A549 (cell line): ENCODE data around the gene SPECC1L. TPM values are rescaled to one million over a fixed set of nuclear protein-coding genes. Genes with fewer than 3 reads are reported as not detected.

Experiments
- ATAC-seq, 2 experiments: fragments of 200-7000 bp in 1 of 2; fragments of >200 bp in 1 of 2; cut with Nextera tagmentation in 1 of 2; cut with Tn5 transposase in 1 of 2; 3 replicates each; pipeline versions ENCODE4 v1.8.0 to v1.9.1; 2018 to 2020; ENCODE audit warnings: mild to moderate bottlenecking in 1 of 2, moderate library complexity in 1 of 2
- CTCF ChIA-PET: fragments of 300-600 bp; sonication (Branson Sonifier 250); formaldehyde crosslinking; extraction: SDS; loops from one replicate; lab custom pipeline; 2021; ENCODE audit warnings: antibody characterized with exemption, inconsistent platforms; lab: Yijun Ruan, JAX
- POLR2A ChIA-PET: fragments of 350-600 bp; formaldehyde crosslinking; extraction: SDS; loops from one replicate; lab custom pipeline; 2021; ENCODE audit warnings: antibody characterized with exemption, inconsistent platforms; lab: Yijun Ruan, JAX
- DNase-seq, 2 experiments: peaks; one replicate each; pipeline versions ENCODE4 v3.0.0 to v3.0.0-alpha.2; 2011 to 2016; ENCODE audit warnings: low read depth in 1 of 2, low spot score in 1 of 2
- FAIRE-seq: peaks from 2 replicates; lab custom pipeline; 2011; peaks lifted over from hg19 to GRCh38; lab: Jason Lieb, UNC
- H3K27ac ChIP-seq, 2 experiments: fragments of >200 bp; sonication (Bioruptor Twin); formaldehyde crosslinking; 3 replicates each; pipeline ENCODE4 v1.5.1; 2016 to 2017
- H3K4me1 ChIP-seq: fragments of >200 bp; sonication (Bioruptor Twin); formaldehyde crosslinking; 3 replicates; pipeline ENCODE4 v1.6.1; 2016
- H3K4me2 ChIP-seq: fragments of >200 bp; sonication (Bioruptor Twin); formaldehyde crosslinking; 3 replicates; pipeline ENCODE4 v1.6.1; 2016
- H3K4me3 ChIP-seq: fragments of >200 bp; sonication (Bioruptor Twin); formaldehyde crosslinking; 3 replicates; pipeline ENCODE4 v1.5.1; 2016
- H3K9me3 ChIP-seq: fragments of >200 bp; sonication (Bioruptor Twin); formaldehyde crosslinking; 3 replicates; pipeline ENCODE4 v1.6.1; 2016
- BCL3 ChIP-seq: fragments of >200 bp; sonication (Bioruptor Twin); formaldehyde crosslinking; IDR thresholded peaks from 3 replicates; pipeline ENCODE4 v1.6.1; 2016
- CBX8 ChIP-seq: fragments of 200-600 bp; sonication (generic); IDR thresholded peaks from 2 replicates; pipeline ENCODE4 v1.6.1; 2016
- CHD2 ChIP-seq: fragments of 150-350 bp; IDR thresholded peaks from 2 replicates; pipeline ENCODE4 v1.6.1; 2014; ENCODE audit warnings: low read length; ENCODE audit not compliant: partially characterized antibody
- EHF ChIP-seq: fragments of 250-450 bp; sonication (Bioruptor Pico); IDR thresholded peaks from 2 replicates; pipeline ENCODE4 v1.5.0; 2020; ENCODE audit warnings: mild to moderate bottlenecking
- EHMT2 ChIP-seq: fragments of 200-600 bp; sonication (generic); IDR thresholded peaks from 2 replicates; pipeline ENCODE4 v1.6.1; 2016; ENCODE audit warnings: antibody characterized with exemption, low read depth, mild to moderate bottlenecking, moderate library complexity
- EP300 ChIP-seq, 2 experiments: fragments of >200 bp; sonication (Bioruptor Twin); formaldehyde crosslinking; IDR thresholded peaks; 2 replicates in 1 of 2; 3 replicates in 1 of 2; pipeline ENCODE4 v1.6.1; 2016 to 2017
- FOSL2 ChIP-seq, 2 experiments: fragments of 450-650 bp in 1 of 2; fragments of >200 bp in 1 of 2; sonication (Bioruptor Twin) in 1 of 2; formaldehyde crosslinking; IDR thresholded peaks; 2 replicates each; pipeline versions ENCODE4 v1.5.0 to v1.6.1; 2016 to 2020; ENCODE audit warnings: mild to moderate bottlenecking in 1 of 2, moderate library complexity in 1 of 2
- GATA3 ChIP-seq: IDR thresholded peaks from 2 replicates; pipeline ENCODE4 v1.6.1; 2012; ENCODE audit warnings: borderline replicate concordance
- HOXA7 ChIP-seq: fragments of 250-450 bp; sonication (Bioruptor Pico); IDR thresholded peaks from 2 replicates; pipeline ENCODE4 v1.5.0; 2020; ENCODE audit warnings: mild to moderate bottlenecking, moderate library complexity
- HOXB13 ChIP-seq: fragments of 250-450 bp; sonication (Bioruptor Pico); IDR thresholded peaks from 2 replicates; pipeline ENCODE4 v1.5.0; 2020; ENCODE audit warnings: low read depth, mild to moderate bottlenecking, moderate library complexity
- JUN ChIP-seq, 2 experiments: fragments of >200 bp; sonication (Bioruptor Twin); formaldehyde crosslinking; IDR thresholded peaks; 2 replicates in 1 of 2; 3 replicates in 1 of 2; pipeline ENCODE4 v1.6.1; 2016 to 2017
- JUNB ChIP-seq: fragments of >200 bp; sonication (Bioruptor Twin); formaldehyde crosslinking; IDR thresholded peaks from 2 replicates; pipeline ENCODE4 v1.6.1; 2016
- MAFK ChIP-seq: fragments of 450-650 bp; IDR thresholded peaks from 2 replicates; pipeline ENCODE4 v1.6.1; 2014; ENCODE audit not compliant: partially characterized antibody
- NFE2L2 ChIP-seq: fragments of 150-350 bp; conservative IDR thresholded peaks from 2 replicates; pipeline ENCODE4 v1.6.1; 2014; ENCODE audit warnings: low read length
- NPAS2 ChIP-seq: fragments of 250-450 bp; sonication (Bioruptor Pico); IDR thresholded peaks from 2 replicates; pipeline ENCODE4 v1.8.0; 2022; ENCODE audit warnings: mild to moderate bottlenecking, moderate library complexity, borderline replicate concordance
- PBX3 ChIP-seq: IDR thresholded peaks from 2 replicates; pipeline ENCODE4 v1.6.1; 2012
- RARB ChIP-seq: fragments of 250-450 bp; sonication (Bioruptor Pico); IDR thresholded peaks from 2 replicates; pipeline ENCODE4 v1.8.0; 2021; ENCODE audit warnings: mild to moderate bottlenecking, moderate library complexity
- RCOR1 ChIP-seq: fragments of 150-350 bp; IDR thresholded peaks from 2 replicates; pipeline ENCODE4 v1.6.1; 2014; ENCODE audit warnings: antibody characterized with exemption, low read length, low read depth
- SMC3 ChIP-seq: fragments of >200 bp; sonication (Bioruptor Twin); formaldehyde crosslinking; IDR thresholded peaks from 3 replicates; pipeline ENCODE4 v1.6.1; 2018; ENCODE audit warnings: inconsistent platforms
- TP53 ChIP-seq: fragments of 250-450 bp; sonication (Bioruptor Pico); IDR thresholded peaks from 2 replicates; pipeline ENCODE4 v1.5.0; 2021; ENCODE audit warnings: mild to moderate bottlenecking, moderate library complexity
- ZC3H11A ChIP-seq: fragments of 450-650 bp; IDR thresholded peaks from 2 replicates; pipeline ENCODE4 v1.6.1; 2014; ENCODE audit warnings: antibody characterized with exemption, mild to moderate bottlenecking
- ZNF302 ChIP-seq: fragments of 250-450 bp; sonication (Bioruptor Pico); IDR thresholded peaks from 2 replicates; pipeline ENCODE4 v1.9.0; 2021; ENCODE audit warnings: inconsistent platforms, mild to moderate bottlenecking, moderate library complexity
- WGBS: methylation state at CpG from one replicate; pipeline ENCODE4 v1.1.6; 2017; ENCODE audit errors: missing lambda C conversion rate; 5-methylcytosine and 5-hydroxymethylcytosine counted together
- polyA plus RNA-seq, 4 experiments: library from polyadenylated mRNA; depleted of rRNA in 3 of 4; stranded (reverse); fragments of >200 nt; fragmentation: RNase III in 1 of 4; extraction: RNeasy Plus Mini Kit Qiagen cat#74134 plus additional on column Dnase treatment in 1 of 4; gene quantifications; 2 replicates in 3 of 4; 3 replicates in 1 of 4; pipeline ENCODE4 v1.2.3, GENCODE V29; 2011 to 2017

SPECC1L gene
- polyA plus RNA-seq, 2 of the 4 experiments (the other 2 are of a cell fraction): 14.8 to 25.2 TPM

- no peak overlapping the region for H3K4me2 ChIP-seq
- 88% methylated on average over 6 of the region's 12 CpGs for WGBS
- H3K27ac ChIP-seq: no peak overlapping the region
- DNase-seq (no peak), FAIRE-seq (no peak), ATAC-seq (no peak)
- H3K4me1 ChIP-seq: no peaks in the 10 kb centered on the region
- H3K9me3 ChIP-seq: no peaks in the 10 kb centered on the region
- POLR2A ChIA-PET: no interaction called here
- TF ChIP-seq BCL3 (no peak), GATA3 (no peak), HOXB13 (CRISPR knock-in tag) (no peak), EHMT2 (no peak), JUN (IDR thresholded peaks at IDR 0.05) (no peak), TP53 (no peak), ZNF302 (CRISPR knock-in tag) (no peak), RARB (no peak), SMC3 (no peak), CBX8 (no peak), ZC3H11A (no peak), HOXA7 (CRISPR knock-in tag) (no peak), EP300 (IDR thresholded peaks at IDR 0.05) (no peak), JUNB (no peak), EHF (CRISPR knock-in tag) (no peak), CHD2 (no peak)
- H3K4me3 ChIP-seq: no peak overlapping the region
- CTCF ChIA-PET: interaction anchor here (1.3 to 1.4 kb wide), 2 partner anchors 8 to 58 kb away, joined by 3 read pairs; no protein-coding TSS in a partner anchor
Measured at GRCh38 chr22:24444729-24445466, 174.3 kb downstream of the SPECC1L start.

- no peak for FAIRE-seq
- no peak for DNase-seq
- H3K4me1 ChIP-seq: no peaks in the 10 kb centered on the region
- no peak overlapping the region for H3K27ac ChIP-seq
- POLR2A ChIA-PET: no interaction called here
- no peaks in the 10 kb centered on the region for H3K9me3 ChIP-seq
- no peak overlapping the region for H3K4me3 ChIP-seq
- TF ChIP-seq BCL3: no peak
- no peak for TF ChIP-seq PBX3
- no peak for TF ChIP-seq RCOR1
- TF ChIP-seq CHD2: no peak
- no peak for TF ChIP-seq CBX8
- no peak for TF ChIP-seq JUN (IDR thresholded peaks at IDR 0.05)
- no peak for TF ChIP-seq MAFK
- TF ChIP-seq FOSL2 (IDR thresholded peaks at IDR 0.05): no peak
- no peak for TF ChIP-seq FOSL2 (CRISPR knock-in tag; IDR thresholded peaks at IDR 0.05)
- TF ChIP-seq HOXB13 (CRISPR knock-in tag): no peak
- no peak for TF ChIP-seq NPAS2 (CRISPR knock-in tag)
- TF ChIP-seq NFE2L2: no peak
- ATAC-seq: no peak
- CTCF ChIA-PET: interaction anchor here (1.3 to 1.6 kb wide), 3 partner anchors 9 to 76 kb away, joined by 3 to 4 read pairs (median 3); no protein-coding TSS in a partner anchor
- 70% methylated on average over 9 of the region's 11 CpGs for WGBS
- no peak overlapping the region for H3K4me2 ChIP-seq
Measured at GRCh38 chr22:24445481-24446259, 175.0 kb downstream of the SPECC1L start.
